ENCODE results near the gene MAGED1.
"Not testable (repeated sequence)": the region's sequence is repeated elsewhere in the genome, so short reads cannot be mapped to it uniquely, and the experiment has no call there.

MAGED1 gene

GRCh38 chrX:51905152-51905551, 11.7 kb downstream of the MAGED1 start:
- not testable (repeated sequence) for H3K27me3 ChIP-seq (ENCODE audit: control insufficient read depth, insufficient read depth, low read length); H3K9me3 ChIP-seq (ENCODE audit: control insufficient read depth, low read length); H3K4me1 ChIP-seq (ENCODE audit: control insufficient read depth, insufficient read depth, low read length); H3K4me3 ChIP-seq (ENCODE audit: low read length); H3K36me3 ChIP-seq (ENCODE audit: control insufficient read depth, insufficient read depth, low read length); H3K9ac ChIP-seq (ENCODE audit: low read length)

GRCh38 chrX:51905711-51906110, 12.3 kb downstream of the MAGED1 start:
- no peaks in the 10 kb centered on the region for H3K36me3 ChIP-seq (ENCODE audit: control insufficient read depth, insufficient read depth, low read length)
- H3K4me1 ChIP-seq (ENCODE audit: control insufficient read depth, insufficient read depth, low read length): no peaks in the 10 kb centered on the region
- no peaks in the 10 kb centered on the region for H3K9me3 ChIP-seq (ENCODE audit: control insufficient read depth, low read length)
- H3K27me3 ChIP-seq (ENCODE audit: control insufficient read depth, insufficient read depth, low read length): no peaks in the 10 kb centered on the region
- H3K4me3 ChIP-seq (ENCODE audit: low read length): no peak overlapping the region
- H3K9ac ChIP-seq (ENCODE audit: low read length): no peak overlapping the region

- H3K4me1 ChIP-seq (ENCODE audit: control insufficient read depth, insufficient read depth, low read length): no peaks in the 10 kb centered on the region
- no peak overlapping the region for H3K4me3 ChIP-seq (ENCODE audit: low read length)
- H3K9me3 ChIP-seq (ENCODE audit: control insufficient read depth, low read length): no peaks in the 10 kb centered on the region
- no peaks in the 10 kb centered on the region for H3K27me3 ChIP-seq (ENCODE audit: control insufficient read depth, insufficient read depth, low read length)
- H3K9ac ChIP-seq (ENCODE audit: low read length): no peak overlapping the region
- no peaks in the 10 kb centered on the region for H3K36me3 ChIP-seq (ENCODE audit: control insufficient read depth, insufficient read depth, low read length)
Observed at GRCh38 chrX:51917604-51918003, 24.2 kb downstream of the MAGED1 start.

- H3K4me1 ChIP-seq (ENCODE audit: control insufficient read depth, insufficient read depth, low read length): no peaks in the 10 kb centered on the region
Observed at GRCh38 chrX:51922561-51922960, 29.1 kb downstream of the MAGED1 start.

GRCh38 chrX:51931566-51932150, 38.2 kb downstream of the MAGED1 start:
- no peaks in the 10 kb centered on the region for H3K27me3 ChIP-seq (ENCODE audit: control insufficient read depth, insufficient read depth, low read length)
- H3K4me1 ChIP-seq (ENCODE audit: control insufficient read depth, insufficient read depth, low read length): no peaks in the 10 kb centered on the region
- H3K9ac ChIP-seq (ENCODE audit: low read length): no peak overlapping the region
- no peaks in the 10 kb centered on the region for H3K9me3 ChIP-seq (ENCODE audit: control insufficient read depth, low read length)
- H3K36me3 ChIP-seq (ENCODE audit: control insufficient read depth, insufficient read depth, low read length): no peaks in the 10 kb centered on the region
- no peak overlapping the region for H3K4me3 ChIP-seq (ENCODE audit: low read length)

More at GRCh38 chrX:51922561-51922960, 29.1 kb downstream of the MAGED1 start:
- Histone ChIP-seq H3K36me3 (ENCODE audit: control insufficient read depth, insufficient read depth, low read length) (no peaks in the 10 kb centered on the region), H3K27me3 (ENCODE audit: control insufficient read depth, insufficient read depth, low read length) (no peaks in the 10 kb centered on the region), H3K9me3 (ENCODE audit: control insufficient read depth, low read length) (no peaks in the 10 kb centered on the region), H3K9ac (ENCODE audit: low read length) (no peak overlapping the region), H3K4me3 (ENCODE audit: low read length) (no peak overlapping the region)

All from mucosa of stomach (tissue), 1 donor.